Measurements from ENCODE around the gene SPATS1.

GRCh38 chr6:44342489-44342888, at the start of gene SPATS1:
- TF ChIP-seq CTCF (IDR thresholded peaks at IDR 0.05) (no peak), POLR2A (IDR thresholded peaks at IDR 0.05) (no peak)
